ENCODE measurements around the gene SMURF2.
"Not testable (repeated sequence)": the region's sequence is repeated elsewhere in the genome, so short reads cannot be mapped to it uniquely, and the experiment has no call there.

The SMURF2 gene

GRCh38 chr17:64664299-64664981 lies 2.3 kb upstream of the SMURF2 start:
- DNase-seq = not testable (repeated sequence)

GRCh38 chr17:64663836-64664235 lies 1.7 kb upstream of the SMURF2 start:
- DNase-seq = not testable (repeated sequence)

GRCh38 chr17:64662774-64663367 lies 764 bp upstream of the SMURF2 start:
- no peak for DNase-seq

GRCh38 chr17:64661726-64661975 lies 456 bp downstream of the SMURF2 start:
- no peak for DNase-seq

GRCh38 chr17:64660978-64661725 lies 955 bp downstream of the SMURF2 start:
- not testable (repeated sequence) for DNase-seq

GRCh38 chr17:64660195-64660977 lies 1.7 kb downstream of the SMURF2 start:
- not testable (repeated sequence) for DNase-seq

- no peak for DNase-seq
These were observed 3.2 kb downstream of the SMURF2 start for GRCh38 chr17:64658931-64659330.

- no peak for DNase-seq
These were observed 4.4 kb downstream of the SMURF2 start for GRCh38 chr17:64657610-64658125.

GRCh38 chr17:64655704-64656103 lies 6.4 kb downstream of the SMURF2 start:
- DNase-seq = no peak

GRCh38 chr17:64653985-64654355 lies 8.1 kb downstream of the SMURF2 start:
- DNase-seq = no peak

GRCh38 chr17:64653325-64653984 lies 8.7 kb downstream of the SMURF2 start:
- DNase-seq = no peak

- DNase-seq = no peak
These were observed 10.2 kb downstream of the SMURF2 start for GRCh38 chr17:64651889-64652288.

GRCh38 chr17:64648234-64648633 lies 13.9 kb downstream of the SMURF2 start:
- DNase-seq = no peak

- DNase-seq = no peak
These were observed 14.3 kb downstream of the SMURF2 start for GRCh38 chr17:64647817-64648216.

- DNase-seq = no peak
These were observed 22.6 kb downstream of the SMURF2 start for GRCh38 chr17:64639516-64639915.

- DNase-seq = no peak
These were observed 23.4 kb downstream of the SMURF2 start for GRCh38 chr17:64638552-64639203.

GRCh38 chr17:64635647-64636305 lies 26.3 kb downstream of the SMURF2 start:
- no peak for DNase-seq

GRCh38 chr17:64634218-64634617 lies 27.9 kb downstream of the SMURF2 start:
- no peak for DNase-seq

GRCh38 chr17:64632606-64633005 lies 29.5 kb downstream of the SMURF2 start:
- DNase-seq = no peak

GRCh38 chr17:64632194-64632593 lies 29.9 kb downstream of the SMURF2 start:
- DNase-seq = no peak

GRCh38 chr17:64630309-64631223 lies 31.5 kb downstream of the SMURF2 start:
- no peak for DNase-seq

Data from NCI-H1694 (cell line).